Kidney (tissue), 14 donors: ENCODE measurements around the gene CBR3. TPM values are rescaled to one million over a fixed set of nuclear protein-coding genes. Genes with fewer than 3 reads are reported as not detected.

Source experiments
- DNase-seq, 5 donors: peaks; one replicate each; pipeline ENCODE4 v3.0.0-alpha.2; 2013 to 2020
- FAIRE-seq: peaks from 2 replicates; lab custom pipeline; 2012; peaks lifted over from hg19 to GRCh38; lab: Jason Lieb, UNC
- H3K27ac ChIP-seq, 2 donors: one replicate each; pipeline ENCODE4 v1.7.0; 2013; ENCODE audit warnings: low read depth in 2 of 2, low read length in 2 of 2, inconsistent platforms in 1 of 2
- H3K27me3 ChIP-seq: one replicate; pipeline ENCODE4 v1.7.1; 2013; ENCODE audit warnings: low read length, inconsistent platforms; ENCODE audit not compliant: control insufficient read depth, insufficient read depth
- H3K36me3 ChIP-seq, 3 donors: one replicate each; pipeline versions ENCODE4 v1.7.0 to v1.7.1; 2013; ENCODE audit warnings: low read length in 3 of 3, control low read depth in 1 of 3, inconsistent platforms in 1 of 3; ENCODE audit not compliant: insufficient read depth in 3 of 3, control insufficient read depth in 2 of 3
- H3K4me1 ChIP-seq, 3 donors: one replicate each; pipeline versions ENCODE4 v1.7.0 to v1.7.1; 2013; ENCODE audit warnings: low read length in 3 of 3, inconsistent platforms in 1 of 3, low read depth in 1 of 3; ENCODE audit not compliant: control insufficient read depth in 2 of 3, insufficient read depth in 2 of 3
- H3K4me3 ChIP-seq, 3 donors: one replicate each; pipeline versions ENCODE4 v1.7.0 to v1.8.1; 2013; ENCODE audit warnings: low read length in 3 of 3, control low read depth in 1 of 3, inconsistent platforms in 1 of 3
- H3K9ac ChIP-seq, 3 donors: one replicate each; pipeline versions ENCODE4 v1.7.0 to v1.7.1; 2013; ENCODE audit warnings: low read length in 3 of 3, control low read depth in 1 of 3, inconsistent platforms in 1 of 3
- H3K9me3 ChIP-seq, 3 donors: one replicate each; pipeline versions ENCODE4 v1.7.0 to v1.7.1; 2013; ENCODE audit warnings: low read length in 3 of 3, control low read depth in 1 of 3, inconsistent platforms in 1 of 3; ENCODE audit not compliant: control insufficient read depth in 2 of 3, insufficient read depth in 1 of 3
- CTCF ChIP-seq: IDR thresholded peaks from 3 replicates; pipeline ENCODE4 v1.5.1; 2012; ENCODE audit warnings: mild to moderate bottlenecking, moderate library complexity, borderline replicate concordance; ENCODE audit not compliant: insufficient read depth; ENCODE audit errors: extremely low read depth
- intact Hi-C: fragments of 100-400 bp; cut with DNase I; formaldehyde crosslinking; loops from one replicate; pipeline ENCODE4 v1.11.1; 2022
- polyA plus RNA-seq: library from polyadenylated mRNA; stranded (reverse); fragments of 350-450 nt; fragmentation: Illumina TruSeq; extraction: RNeasy Lipid Tissue Mini Kit (QIAGEN cat#74804); gene quantifications from one replicate; pipeline ENCODE4 v1.2.3, GENCODE V29; 2014; ENCODE audit warnings: low read depth, low replicate concordance; ENCODE audit not compliant: insufficient read depth
- total RNA-seq: library from RNA; stranded (reverse); fragmentation: NEBNext Ultra II Directional; extraction: Animal tissue kit (Norgen Biotek cat#: 25700); gene quantifications from one replicate; pipeline ENCODE4 v1.2.1, GENCODE V29; 2021
- donor health status: control.
- donor health status: control.
- donor health status: control.
- donor health status: control.
- donor health status: control.
- donor health status: DM: yes; HTN: yes; CAD: no.
- donor health status: Normal renal cell carcinoma (clear cell type).

CBR3 gene
- total and polyA plus RNA-seq, 2 donors from 2014 or later, result 2.6 to 5.9 TPM

GRCh38 chr21:36100971-36101641 is 33.8 kb upstream of the CBR3 start:
- H3K9me3 ChIP-seq, result no peaks in the 10 kb centered on the region
- H3K36me3 ChIP-seq, result no peaks in the 10 kb centered on the region
- intact Hi-C loops, result no loop called here
- H3K27me3 ChIP-seq, result no peaks in the 10 kb centered on the region
- FAIRE-seq (no peak), DNase-seq (no peak)
- no peak overlapping the region for H3K27ac ChIP-seq
- TF ChIP-seq CTCF, result no peak
- H3K4me3 ChIP-seq, result no peak overlapping the region
- peaks cover 0 to 5% (median 2%) of the 10 kb centered on the region in 3 donors for H3K4me1 ChIP-seq
- H3K9ac ChIP-seq, result no peak overlapping the region

GRCh38 chr21:36103434-36103833 is 31.4 kb upstream of the CBR3 start:
- no peaks in the 10 kb centered on the region for H3K27me3 ChIP-seq
- DNase-seq (no peak), FAIRE-seq (no peak)
- H3K27ac ChIP-seq, result no peak overlapping the region
- H3K9me3 ChIP-seq, result no peaks in the 10 kb centered on the region
- H3K4me1 ChIP-seq, result peaks cover 0 to 5% (median 0%) of the 10 kb centered on the region in 3 donors
- no peaks in the 10 kb centered on the region for H3K36me3 ChIP-seq
- TF ChIP-seq CTCF, result no peak
- no peak overlapping the region for H3K4me3 ChIP-seq
- no peak overlapping the region for H3K9ac ChIP-seq
- intact Hi-C loops, result no loop called here

- peak overlapping the region; percentile 30 to 68 (median 42) for H3K9ac ChIP-seq
- peak overlapping the region; percentile 53 to 73 (median 65) for H3K4me3 ChIP-seq
- peak; percentile 86 to 94 (median 88) for DNase-seq
- no peaks in the 10 kb centered on the region for H3K27me3 ChIP-seq
- H3K9me3 ChIP-seq, result no peaks in the 10 kb centered on the region
- H3K36me3 ChIP-seq, result no peaks in the 10 kb centered on the region
- H3K4me1 ChIP-seq, result peaks cover 0 to 5% (median 0%) of the 10 kb centered on the region in 3 donors
- TF ChIP-seq CTCF, result peak; percentile 47
- H3K27ac ChIP-seq, result peak overlapping the region; percentile 64 to 69
- FAIRE-seq, result no peak
- intact Hi-C loops, result no loop called here
Observed at GRCh38 chr21:36104317-36105300, 30.3 kb upstream of the CBR3 start.
